SKM-1 (cell line): ENCODE measurements around the gene RPS6KA2.

Experiments used
- DNase-seq: peaks from one replicate; lab custom pipeline; 2025; ENCODE audit not compliant: unreplicated experiment; lab: John Stamatoyannopoulos, UW

Gene RPS6KA2

GRCh38 chr6:166492092-166492741 is 134.8 kb downstream of the RPS6KA2 start:
- DNase-seq = no peak

- no peak for DNase-seq
Observed at GRCh38 chr6:166490671-166491500, 136.2 kb downstream of the RPS6KA2 start.

GRCh38 chr6:166489301-166490155 is 137.5 kb downstream of the RPS6KA2 start:
- DNase-seq = no peak

GRCh38 chr6:166488701-166489100 is 138.3 kb downstream of the RPS6KA2 start:
- DNase-seq = no peak

- DNase-seq = no peak
Observed at GRCh38 chr6:166488076-166488685, 138.9 kb downstream of the RPS6KA2 start.

GRCh38 chr6:166487148-166487547 is 139.9 kb downstream of the RPS6KA2 start:
- DNase-seq = no peak

- DNase-seq = no peak
Observed at GRCh38 chr6:166486536-166486880, 140.5 kb downstream of the RPS6KA2 start.

- DNase-seq = no peak
Observed at GRCh38 chr6:166485651-166486535, 141.2 kb downstream of the RPS6KA2 start.

- DNase-seq = no peak
Observed at GRCh38 chr6:166484863-166485262, 142.2 kb downstream of the RPS6KA2 start.

GRCh38 chr6:166483573-166484250 is 143.3 kb downstream of the RPS6KA2 start:
- DNase-seq = no peak

GRCh38 chr6:166483026-166483425 is 144.0 kb downstream of the RPS6KA2 start:
- DNase-seq = no peak

- DNase-seq = no peak
Observed at GRCh38 chr6:166478782-166479592, 148.1 kb downstream of the RPS6KA2 start.

GRCh38 chr6:166477647-166478365 is 149.2 kb downstream of the RPS6KA2 start:
- DNase-seq = no peak

GRCh38 chr6:166476634-166477215 is 150.3 kb downstream of the RPS6KA2 start:
- no peak for DNase-seq

GRCh38 chr6:166476061-166476591 is 150.9 kb downstream of the RPS6KA2 start:
- no peak for DNase-seq

- no peak for DNase-seq
Observed at GRCh38 chr6:166474721-166475565, 152.1 kb downstream of the RPS6KA2 start.
